K562 (cell line): Measurements from ENCODE around the gene TNK2. TPM values are rescaled to one million over a fixed set of nuclear protein-coding genes. Genes with fewer than 3 reads are reported as not detected.

ENCODE experiments used
- ATAC-seq: fragments of 200-7000 bp; cut with Tn5 transposase; 3 replicates; pipeline ENCODE4 v1.9.1; 2020; ENCODE audit warnings: moderate library complexity
- BruUV-seq: library from RNA; stranded (reverse); fragments of 400-500 nt; replicated peaks from 2 replicates; lab custom pipeline; 2021; lab: Mats Ljungman, UMichigan
- CTCF ChIA-PET: fragments of 300-600 bp; formaldehyde crosslinking; extraction: SDS; loops from one replicate; lab custom pipeline; 2021; ENCODE audit warnings: low intra/inter-chr PET ratio; lab: Yijun Ruan, JAX
- POLR2A ChIA-PET: fragments of 300-600, 350-650 bp; sonication (Branson Sonifier 250); formaldehyde crosslinking; extraction: SDS; loops from one replicate; lab custom pipeline; 2021; ENCODE audit warnings: antibody characterized with exemption, inconsistent platforms; lab: Yijun Ruan, JAX
- DNase-seq, 4 experiments: peaks; one replicate each; pipeline versions ENCODE4 v3.0.0 to v3.0.0-alpha.2; 2011 to 2018; ENCODE audit warnings: low spot score in 3 of 4, mixed read lengths in 3 of 4; ENCODE audit errors: extremely low read depth in 1 of 4
- FAIRE-seq: peaks from 2 replicates; lab custom pipeline; 2011; peaks lifted over from hg19 to GRCh38; lab: Jason Lieb, UNC
- H2AFZ ChIP-seq: 2 replicates; pipeline ENCODE4 v1.6.0; 2011; ENCODE audit warnings: low read depth, low read length, control low read depth, inconsistent platforms
- H3K27ac ChIP-seq: fragments of 200-600 bp; 3 replicates; pipeline ENCODE4 v1.8.0; 2011; ENCODE audit warnings: low read depth, mild to moderate bottlenecking, control low read depth, inconsistent platforms, low read length, moderate library complexity, mixed read lengths; ENCODE audit errors: extremely low read depth
- H3K27me3 ChIP-seq, 2 experiments: fragments of 300-600 bp in 1 of 2; 2 replicates in 1 of 2; 3 replicates in 1 of 2; pipeline versions ENCODE4 v1.6.0 to v1.8.0; 2011; ENCODE audit warnings: inconsistent platforms in 2 of 2, low read length in 2 of 2, mild to moderate bottlenecking in 1 of 2, mixed read lengths in 1 of 2, moderate library complexity in 1 of 2; ENCODE audit not compliant: control insufficient read depth in 2 of 2, insufficient read depth in 2 of 2
- H3K36me3 ChIP-seq: fragments of 300-600 bp; 3 replicates; pipeline ENCODE4 v1.8.0; 2011; ENCODE audit warnings: mild to moderate bottlenecking, low read length, inconsistent platforms; ENCODE audit not compliant: control insufficient read depth, insufficient read depth
- H3K4me1 ChIP-seq, 2 experiments: fragments of 200-600 bp in 1 of 2; replicated peaks in 1 of 2; 2 replicates in 1 of 2; 3 replicates in 1 of 2; pipeline versions ENCODE4 v1.5.1 to v1.8.0; 2011; ENCODE audit warnings: inconsistent platforms in 2 of 2, low read length in 2 of 2, mild to moderate bottlenecking in 1 of 2, mixed read lengths in 1 of 2, moderate library complexity in 1 of 2; ENCODE audit not compliant: control insufficient read depth in 2 of 2, insufficient read depth in 2 of 2
- H3K4me2 ChIP-seq: 2 replicates; pipeline ENCODE4 v1.6.1; 2011; ENCODE audit warnings: low read length, control low read depth, inconsistent platforms, mixed read lengths; ENCODE audit not compliant: insufficient read depth
- H3K4me3 ChIP-seq: fragments of 200-600 bp; sonication (generic), shearing (Covaris generic); 2 replicates; pipeline ENCODE4 v1.5.1; 2016; ENCODE audit warnings: control low read depth, inconsistent platforms
- H3K79me2 ChIP-seq: fragments of 200-600 bp; 3 replicates; pipeline ENCODE4 v1.8.0; 2011; ENCODE audit warnings: low read length, inconsistent platforms; ENCODE audit not compliant: control insufficient read depth, insufficient read depth
- H3K9ac ChIP-seq, 2 experiments: 2 replicates each; pipeline versions ENCODE4 v1.6.0 to v1.6.1; 2011; ENCODE audit warnings: low read depth in 2 of 2, low read length in 2 of 2, control low read depth in 1 of 2, inconsistent platforms in 1 of 2, mild to moderate bottlenecking in 1 of 2, mixed read lengths in 1 of 2; ENCODE audit not compliant: insufficient read depth in 1 of 2
- H3K9me1 ChIP-seq: one replicate; pipeline ENCODE4 v1.6.0; 2011; ENCODE audit warnings: inconsistent platforms, mild to moderate bottlenecking, low read length, moderate library complexity; ENCODE audit not compliant: control insufficient read depth, insufficient read depth
- H3K9me3 ChIP-seq: replicated peaks from 2 replicates; pipeline ENCODE4 v1.5.1; 2011; ENCODE audit warnings: low read depth, low read length, inconsistent platforms; ENCODE audit not compliant: control insufficient read depth, insufficient read depth
- H4K20me1 ChIP-seq: replicated peaks from 2 replicates; pipeline ENCODE4 v1.6.1; 2011; ENCODE audit warnings: low read length, inconsistent platforms, mixed read lengths; ENCODE audit not compliant: control insufficient read depth, insufficient read depth
- CBFA2T3 ChIP-seq: fragments of 450-650 bp; IDR thresholded peaks from 2 replicates; pipeline ENCODE4 v1.6.1; 2017
- DIDO1 ChIP-seq: fragments of 450-650 bp; IDR thresholded peaks from 2 replicates; pipeline ENCODE4 v1.6.1; 2016; ENCODE audit warnings: low read depth, missing biosample characterization, missing genetic modification characterization
- GABPA ChIP-seq: fragments of 200-800 bp; sonication (Bioruptor generic); conservative IDR thresholded peaks from 2 replicates; pipeline ENCODE4 v1.6.1; 2016; ENCODE audit warnings: low read depth, missing genetic modification characterization, missing compliant biosample characterization
- HNRNPLL ChIP-seq: fragments of 200-400 bp; formaldehyde crosslinking; IDR thresholded peaks from 2 replicates; pipeline ENCODE4 v1.6.1; 2017; ENCODE audit warnings: low read length, low read depth, mild to moderate bottlenecking; ENCODE audit not compliant: poor library complexity, severe bottlenecking
- KDM1A ChIP-seq, 2 experiments: fragments of 450-650 bp; IDR thresholded peaks; 2 replicates each; pipeline ENCODE4 v1.6.1; 2016; ENCODE audit warnings: mild to moderate bottlenecking in 2 of 2
- NCOA4 ChIP-seq: fragments of 450-650 bp; IDR thresholded peaks from 2 replicates; pipeline ENCODE4 v1.6.1; 2018; ENCODE audit warnings: mild to moderate bottlenecking; ENCODE audit not compliant: partially characterized antibody
- NFRKB ChIP-seq: fragments of 450-650 bp; IDR thresholded peaks from 2 replicates; pipeline ENCODE4 v1.6.1; 2016; ENCODE audit warnings: low read depth
- PHF20 ChIP-seq: fragments of 450-650 bp; IDR thresholded peaks from 2 replicates; pipeline ENCODE4 v1.6.1; 2018; ENCODE audit not compliant: partially characterized antibody
- POLR2G ChIP-seq: fragments of 200-400 bp; formaldehyde crosslinking; IDR thresholded peaks from 2 replicates; pipeline ENCODE4 v1.6.1; 2017; ENCODE audit warnings: low read depth, mild to moderate bottlenecking, antibody characterized with exemption, low read length, moderate library complexity
- RBM22 ChIP-seq: fragments of 200-400 bp; formaldehyde crosslinking; IDR thresholded peaks from 2 replicates; pipeline ENCODE4 v1.6.1; 2018; ENCODE audit warnings: low read length, low read depth; ENCODE audit not compliant: poor library complexity, severe bottlenecking
- RBM39 ChIP-seq: fragments of 200-400 bp; formaldehyde crosslinking; optimal IDR thresholded peaks from 2 replicates; pipeline ENCODE3; 2018; ENCODE audit warnings: low read depth, low read length
- SRSF1 ChIP-seq: fragments of 200-400 bp; formaldehyde crosslinking; IDR thresholded peaks from 2 replicates; pipeline ENCODE4 v1.6.1; 2017; ENCODE audit warnings: mild to moderate bottlenecking, low read depth, low read length, moderate library complexity
- ZBTB8A ChIP-seq: fragments of 450-650 bp; IDR thresholded peaks from 2 replicates; pipeline ENCODE4 v1.6.1; 2018; ENCODE audit warnings: mild to moderate bottlenecking, moderate library complexity; ENCODE audit not compliant: partially characterized antibody
- ZNF224 ChIP-seq: sonication (generic); formaldehyde crosslinking; IDR thresholded peaks from 2 replicates; pipeline ENCODE4 v1.8.0; 2022; ENCODE audit warnings: mild to moderate bottlenecking, missing genetic modification reagents
- whole genome bisulfite sequencing: fragments of 100-300 bp; shearing (Covaris generic); methylation state at CpG from one replicate; pipeline ENCODE4 v1.1.6; 2016; ENCODE audit warnings: low coverage, mixed read lengths; ENCODE audit not compliant: insufficient coverage; ENCODE audit errors: missing lambda C conversion rate; 5-methylcytosine and 5-hydroxymethylcytosine counted together
- in situ Hi-C: fragments of 300-500 bp; cut with MboI; formaldehyde crosslinking; loops from 4 replicates; pipeline ENCODE4 v1.15.0; 2018; ENCODE audit warnings: inconsistent platforms, mixed read lengths
- intact Hi-C: fragments of 100-400 bp; cut with micrococcal nuclease; formaldehyde crosslinking; loops from 2 replicates; pipeline ENCODE4 v1.14.2; 2022
- polyA plus RNA-seq, 8 experiments: library from polyadenylated mRNA; depleted of rRNA in 4 of 8; stranded (reverse) in 5 of 8; unstranded in 3 of 8; fragments of >200 nt; fragmentation: Nextera tagmentation in 2 of 8; fragmentation: Illumina TruSeq in 1 of 8; extraction: Ambion mirVana in 2 of 8; extraction: Trizol in 1 of 8; gene quantifications; 2 replicates each; pipeline versions ENCODE4 v1.2.1 to v1.2.3, GENCODE V29; 2011 to 2014; ENCODE audit warnings: inconsistent platforms in 1 of 8, missing spikeins in 1 of 8
- total RNA-seq, 7 experiments: library from RNA; depleted of rRNA in 6 of 7; stranded (reverse); fragments of >200 nt in 6 of 7; fragmentation: Illumina TruSeq in 2 of 7; extraction: Trizol in 2 of 7; gene quantifications; 2 replicates each; pipeline versions ENCODE4 v1.2.1 to v1.2.3, GENCODE V29; 2011 to 2021; ENCODE audit warnings: low replicate concordance in 1 of 7
- TF ChIP-seq, protein P1 (sequence below): fragments of 250-450 bp; sonication (Bioruptor Pico); IDR thresholded peaks from 2 replicates; pipeline ENCODE4 v1.8.0; 2022; ENCODE audit warnings: inconsistent platforms
- TF ChIP-seq, protein P2 (sequence below): sonication (generic); formaldehyde crosslinking; IDR thresholded peaks from 2 replicates; pipeline ENCODE4 v1.8.1; 2023; ENCODE audit warnings: mild to moderate bottlenecking, missing genetic modification reagents
- TF ChIP-seq, protein P3 (sequence below): IDR thresholded peaks from 2 replicates; pipeline ENCODE4 v1.6.1; 2012; ENCODE audit warnings: low read depth, low read length, improper control_type of control experiment, borderline replicate concordance

TNK2 gene
- total and polyA plus RNA-seq, 9 of the 15 experiments (the other 6 are each of a cell fraction or from before 2014, with no cell fraction given), result 0.03 to 33.8 (median 6.5) TPM

DNA sequence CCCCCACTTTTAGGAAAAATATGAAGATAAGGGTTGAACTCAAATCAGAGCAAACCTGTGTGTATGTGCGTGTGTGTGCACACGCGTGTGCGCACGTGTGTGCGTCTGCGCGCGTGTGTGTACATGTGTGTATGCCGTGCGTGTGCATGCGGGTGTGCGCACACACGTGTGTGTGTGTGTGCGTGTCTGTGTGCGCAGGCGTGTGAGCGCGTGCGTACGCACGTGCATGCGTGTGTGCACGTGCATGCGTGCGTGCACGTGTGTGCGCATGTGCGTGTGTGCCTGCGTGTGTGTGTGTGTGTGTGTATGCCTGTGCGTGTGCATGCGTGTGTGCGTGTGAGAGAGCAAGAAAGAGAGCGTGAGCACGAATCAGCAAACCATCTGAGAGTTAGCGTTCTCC, 20.7 kb downstream of the TNK2 start:
- POLR2A ChIA-PET, result no interaction called here
- BruUV-seq, result no TSS peak
- no peak for FAIRE-seq
- DNase-seq, result no peak
- TF ChIP-seq RBM39 (no peak), ZBTB8A (no peak), NCOA4 (no peak), RBM22 (no peak), PHF20 (peak; percentile 91), NFRKB (peak; percentile 58; the same call in 1 of the 2 replicates), HNRNPLL (peak; percentile 82), SRSF1 (0 out of 2 replicates have a peak, but pooled peaks have one; percentile 61), ZNF224 (CRISPR knock-in tag) (no peak), POLR2G (0 out of 2 replicates have a peak, but pooled peaks have one; percentile 13), CBFA2T3 (no peak), GABPA (tag) (no peak), KDM1A (IDR thresholded peaks at IDR 0.05) (peak in 1 of 2 experiments; percentile 75; a peak in 1 of 4 replicates), DIDO1 (tag) (no peak)
- TF ChIP-seq, protein P1, sequence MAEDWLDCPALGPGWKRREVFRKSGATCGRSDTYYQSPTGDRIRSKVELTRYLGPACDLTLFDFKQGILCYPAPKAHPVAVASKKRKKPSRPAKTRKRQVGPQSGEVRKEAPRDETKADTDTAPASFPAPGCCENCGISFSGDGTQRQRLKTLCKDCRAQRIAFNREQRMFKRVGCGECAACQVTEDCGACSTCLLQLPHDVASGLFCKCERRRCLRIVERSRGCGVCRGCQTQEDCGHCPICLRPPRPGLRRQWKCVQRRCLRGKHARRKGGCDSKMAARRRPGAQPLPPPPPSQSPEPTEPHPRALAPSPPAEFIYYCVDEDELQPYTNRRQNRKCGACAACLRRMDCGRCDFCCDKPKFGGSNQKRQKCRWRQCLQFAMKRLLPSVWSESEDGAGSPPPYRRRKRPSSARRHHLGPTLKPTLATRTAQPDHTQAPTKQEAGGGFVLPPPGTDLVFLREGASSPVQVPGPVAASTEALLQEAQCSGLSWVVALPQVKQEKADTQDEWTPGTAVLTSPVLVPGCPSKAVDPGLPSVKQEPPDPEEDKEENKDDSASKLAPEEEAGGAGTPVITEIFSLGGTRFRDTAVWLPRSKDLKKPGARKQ, result peak; percentile 31; the same call in 1 of the 2 replicates
- TF ChIP-seq, protein P2, sequence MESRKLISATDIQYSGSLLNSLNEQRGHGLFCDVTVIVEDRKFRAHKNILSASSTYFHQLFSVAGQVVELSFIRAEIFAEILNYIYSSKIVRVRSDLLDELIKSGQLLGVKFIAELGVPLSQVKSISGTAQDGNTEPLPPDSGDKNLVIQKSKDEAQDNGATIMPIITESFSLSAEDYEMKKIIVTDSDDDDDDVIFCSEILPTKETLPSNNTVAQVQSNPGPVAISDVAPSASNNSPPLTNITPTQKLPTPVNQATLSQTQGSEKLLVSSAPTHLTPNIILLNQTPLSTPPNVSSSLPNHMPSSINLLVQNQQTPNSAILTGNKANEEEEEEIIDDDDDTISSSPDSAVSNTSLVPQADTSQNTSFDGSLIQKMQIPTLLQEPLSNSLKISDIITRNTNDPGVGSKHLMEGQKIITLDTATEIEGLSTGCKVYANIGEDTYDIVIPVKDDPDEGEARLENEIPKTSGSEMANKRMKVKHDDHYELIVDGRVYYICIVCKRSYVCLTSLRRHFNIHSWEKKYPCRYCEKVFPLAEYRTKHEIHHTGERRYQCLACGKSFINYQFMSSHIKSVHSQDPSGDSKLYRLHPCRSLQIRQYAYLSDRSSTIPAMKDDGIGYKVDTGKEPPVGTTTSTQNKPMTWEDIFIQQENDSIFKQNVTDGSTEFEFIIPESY, result peak; percentile 74; the same call in 1 of the 2 replicates
- TF ChIP-seq, protein P3, sequence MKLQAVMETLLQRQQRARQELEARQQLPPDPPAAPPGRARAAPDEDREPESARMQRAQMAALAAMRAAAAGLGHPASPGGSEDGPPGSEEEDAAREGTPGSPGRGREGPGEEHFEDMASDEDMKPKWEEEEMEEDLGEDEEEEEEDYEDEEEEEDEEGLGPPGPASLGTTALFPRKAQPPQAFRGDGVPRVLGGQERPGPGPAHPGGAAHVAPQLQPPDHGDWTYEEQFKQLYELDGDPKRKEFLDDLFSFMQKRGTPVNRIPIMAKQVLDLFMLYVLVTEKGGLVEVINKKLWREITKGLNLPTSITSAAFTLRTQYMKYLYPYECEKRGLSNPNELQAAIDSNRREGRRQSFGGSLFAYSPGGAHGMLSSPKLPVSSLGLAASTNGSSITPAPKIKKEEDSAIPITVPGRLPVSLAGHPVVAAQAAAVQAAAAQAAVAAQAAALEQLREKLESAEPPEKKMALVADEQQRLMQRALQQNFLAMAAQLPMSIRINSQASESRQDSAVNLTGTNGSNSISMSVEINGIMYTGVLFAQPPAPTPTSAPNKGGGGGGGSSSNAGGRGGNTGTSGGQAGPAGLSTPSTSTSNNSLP, result no peak
- TF ChIP-seq, all 486 proteins: peak for 8
- CTCF ChIA-PET, result no interaction called here
- Histone ChIP-seq H3K36me3 (peaks cover 7% of the 10 kb centered on the region; the same call in 1 of the 3 replicates), H3K79me2 (no peaks in the 10 kb centered on the region), H3K9me1 (peaks cover 4% of the 10 kb centered on the region), H4K20me1 (no peaks in the 10 kb centered on the region), H3K4me1 (peaks cover 19 to 66% of the 10 kb centered on the region in 2 experiments; a peak in 4 of 5 replicates), H3K27me3 (no peaks in the 10 kb centered on the region), H3K27ac (no peak overlapping the region), H3K9ac (no peak overlapping the region), H3K9me3 (peaks cover 1% of the 10 kb centered on the region; the same call in 1 of the 2 replicates), H2AFZ (no peak overlapping the region), H3K4me2 (no peak overlapping the region), H3K4me3 (no peak overlapping the region)
- no peak for ATAC-seq
- WGBS, result 92% methylated on average over 21 of the region's 36 CpGs
- intact Hi-C loops (loop anchor here (2.0 kb wide), 1 partner anchor 25 kb away; no protein-coding TSS in a partner anchor), in situ Hi-C loops (loop anchor here (25.0 kb wide), 1 partner anchor 625 kb away; the partner anchor contains the start of genes RNF168 and SMCO1)
